GM18868 (cell line): ENCODE results near the gene TBC1D19.
"Not testable (repeated sequence)": the region's sequence is repeated elsewhere in the genome, so short reads cannot be mapped to it uniquely, and the experiment has no call there.

Experiments
- ATAC-seq: cut with Tn5 transposase; IDR thresholded peaks from one replicate; pipeline ENCODE4 v1.9.1; 2021; ENCODE audit warnings: mild to moderate bottlenecking, moderate library complexity; ENCODE audit not compliant: unreplicated experiment

TBC1D19 gene

GRCh38 chr4:26679040-26679695 lies 95.3 kb downstream of the TBC1D19 start:
- not testable (repeated sequence) for ATAC-seq

GRCh38 chr4:26682436-26682835 lies 98.6 kb downstream of the TBC1D19 start:
- no peak for ATAC-seq

GRCh38 chr4:26685250-26685649 lies 101.4 kb downstream of the TBC1D19 start:
- no peak for ATAC-seq

- no peak for ATAC-seq
Measured at GRCh38 chr4:26687728-26688127, 103.8 kb downstream of the TBC1D19 start.

DNA sequence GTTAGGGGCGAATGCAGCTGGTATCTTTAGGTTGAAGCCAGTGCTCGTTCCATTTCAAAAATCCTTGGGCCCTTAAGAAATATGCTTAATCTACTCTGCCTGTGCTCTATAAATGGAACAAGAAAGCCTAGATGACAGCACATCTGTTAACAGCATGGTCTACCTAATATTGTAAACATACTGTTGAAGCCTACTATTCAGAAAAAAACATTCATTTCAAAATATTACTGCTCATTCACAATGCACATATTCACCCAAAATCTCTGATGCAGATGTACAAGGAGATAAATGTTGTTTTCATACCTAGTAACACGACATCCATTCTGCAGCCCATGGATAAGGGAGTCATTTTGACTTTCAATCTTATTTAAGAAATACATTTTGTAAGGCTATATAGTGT lies 106.6 kb downstream of the TBC1D19 start:
- no peak for ATAC-seq

DNA sequence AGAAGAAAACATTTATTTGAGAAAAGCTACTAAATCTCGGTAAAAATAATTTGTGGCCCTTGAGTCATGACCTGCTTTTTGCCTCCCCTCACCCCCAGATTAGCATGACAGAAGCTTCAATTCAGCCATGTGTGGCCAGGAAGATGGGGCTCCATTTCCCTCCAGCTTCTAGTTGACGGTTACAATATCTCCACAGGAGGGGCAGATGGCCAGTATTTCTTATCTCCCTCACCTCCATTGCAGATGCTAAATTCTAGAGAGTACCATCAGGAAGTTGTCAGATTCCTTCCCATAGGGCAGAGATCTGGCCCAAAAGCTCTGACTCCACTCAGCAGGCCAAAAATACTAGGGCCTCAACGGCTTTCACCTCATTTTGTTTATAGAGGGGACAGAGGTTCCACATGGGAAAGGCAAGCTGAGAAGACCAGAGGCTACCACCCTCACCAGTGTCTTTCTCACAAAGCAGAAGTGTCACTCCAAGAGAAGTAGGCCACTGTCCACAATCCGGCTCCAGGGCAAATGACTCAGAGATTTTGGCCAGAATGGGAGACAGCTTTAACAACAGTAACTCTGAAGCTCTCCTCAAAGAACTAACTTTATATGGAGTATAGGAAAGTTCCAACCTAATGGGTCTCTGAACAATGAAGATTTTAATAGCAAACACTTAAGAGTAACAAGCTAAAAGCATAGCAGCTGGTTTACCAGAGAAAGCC lies 108.3 kb downstream of the TBC1D19 start:
- ATAC-seq = no peak

- not testable (repeated sequence) for ATAC-seq
Measured at GRCh38 chr4:26694131-26694530, 110.2 kb downstream of the TBC1D19 start.

- no peak for ATAC-seq
Measured at GRCh38 chr4:26700110-26700509, 116.2 kb downstream of the TBC1D19 start.

DNA sequence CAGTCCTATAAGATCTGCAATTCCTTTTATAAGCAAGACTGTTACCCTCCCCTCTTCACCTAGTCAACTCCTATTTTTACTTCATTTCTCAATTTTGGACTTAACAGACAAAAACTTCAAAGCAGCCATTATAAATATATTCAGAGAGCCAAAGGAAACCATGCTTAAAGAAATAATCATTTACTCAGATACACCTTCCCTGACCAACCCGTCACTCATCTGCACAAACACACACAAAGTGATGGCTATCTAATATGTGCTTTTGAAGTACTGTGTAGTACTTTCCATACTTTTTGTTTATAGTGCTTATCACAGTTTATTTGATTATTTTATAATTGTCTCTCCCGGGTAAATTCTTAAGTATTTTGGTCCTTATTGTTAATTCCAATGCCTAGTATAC lies 117.2 kb downstream of the TBC1D19 start:
- ATAC-seq = no peak

- peak; percentile 46 for ATAC-seq
Measured at GRCh38 chr4:26701786-26702227, 117.9 kb downstream of the TBC1D19 start.

DNA sequence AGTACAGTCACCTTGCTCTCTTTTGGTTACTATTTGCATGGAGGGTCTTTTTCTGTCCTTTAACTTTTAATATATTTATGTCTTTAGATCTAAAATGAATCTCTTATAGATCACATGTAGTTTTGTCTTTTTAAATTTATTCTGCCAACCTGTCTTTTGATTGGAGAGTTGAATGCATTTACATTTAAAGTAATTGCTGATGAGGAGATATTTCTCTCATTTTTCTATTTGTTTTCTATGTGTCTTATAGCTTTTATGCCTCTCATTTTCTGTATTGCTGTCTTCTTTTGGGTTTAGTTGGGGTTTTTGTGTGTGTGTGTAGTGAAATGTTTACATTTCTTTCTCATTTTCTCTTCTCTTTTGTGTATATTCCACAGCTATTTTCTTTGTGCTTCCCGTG lies 123.5 kb downstream of the TBC1D19 start:
- ATAC-seq = no peak

DNA sequence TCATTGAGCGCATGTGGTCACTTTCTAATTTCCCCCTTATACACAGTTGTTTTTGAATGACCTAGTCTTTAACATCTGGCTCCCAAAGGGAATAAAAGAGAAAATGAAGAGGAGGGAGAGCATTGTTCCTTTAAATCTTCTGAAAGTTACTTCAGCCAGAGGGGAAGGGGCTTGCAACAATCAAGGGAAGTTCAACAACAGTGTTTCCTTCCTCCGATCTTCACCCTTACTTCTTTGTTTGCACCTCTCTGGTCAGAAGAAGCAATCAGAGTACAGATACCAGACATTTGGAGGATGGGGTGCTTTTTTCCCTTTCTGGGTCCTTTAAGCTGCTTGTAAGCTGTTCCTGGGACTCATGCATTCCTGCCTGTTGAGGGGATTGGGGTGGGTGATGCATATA lies 125.4 kb downstream of the TBC1D19 start:
- ATAC-seq = no peak

GRCh38 chr4:26713563-26714151 lies 129.8 kb downstream of the TBC1D19 start:
- ATAC-seq = no peak

- peak; percentile 68 for ATAC-seq
Measured at GRCh38 chr4:26715636-26716242, 131.9 kb downstream of the TBC1D19 start.

GRCh38 chr4:26717332-26717731 lies 133.4 kb downstream of the TBC1D19 start:
- ATAC-seq = no peak

GRCh38 chr4:26719954-26720552 lies 136.2 kb downstream of the TBC1D19 start:
- no peak for ATAC-seq

- ATAC-seq = no peak
Measured at GRCh38 chr4:26721685-26722084, 137.8 kb downstream of the TBC1D19 start.

DNA sequence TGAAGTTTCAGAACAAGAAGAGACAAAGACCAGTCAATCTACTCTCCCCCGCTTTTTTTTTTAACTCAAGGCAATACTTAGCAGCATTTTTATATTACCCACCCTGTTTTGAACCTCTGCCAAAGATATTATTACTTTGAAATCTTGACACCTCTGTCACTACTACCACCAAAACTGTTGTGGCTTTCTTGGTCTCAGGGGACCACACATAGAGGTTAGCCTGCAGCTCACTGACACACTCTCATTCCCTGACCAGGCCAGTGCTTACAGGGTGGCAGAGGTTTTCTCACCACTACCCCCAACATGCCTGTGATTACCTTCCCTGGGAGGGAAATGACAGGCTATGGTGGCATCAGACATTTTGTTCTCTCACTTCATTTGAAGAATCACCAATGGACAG lies 139.3 kb downstream of the TBC1D19 start:
- ATAC-seq = peak; percentile 94

DNA sequence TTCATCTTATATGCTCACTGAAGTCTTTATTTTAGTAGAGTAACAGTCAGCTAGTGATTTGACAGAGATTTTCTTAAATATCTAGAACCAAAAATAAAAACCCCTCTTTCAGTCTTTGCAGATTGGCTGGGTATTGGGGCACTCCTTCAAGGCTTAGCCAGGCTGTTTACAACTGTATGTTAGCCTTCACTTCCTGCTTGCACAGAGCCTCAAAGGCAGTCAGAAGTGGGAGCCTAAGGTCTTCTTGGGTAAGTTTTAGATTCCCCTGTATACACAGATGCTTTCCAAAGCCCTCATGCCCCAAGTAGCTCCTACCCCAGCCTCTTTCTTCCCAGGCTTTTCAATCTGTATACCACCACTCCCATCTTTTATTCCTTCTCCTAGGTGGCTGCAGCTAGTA lies 140.7 kb downstream of the TBC1D19 start:
- ATAC-seq = no peak

GRCh38 chr4:26726655-26727387 lies 142.9 kb downstream of the TBC1D19 start:
- no peak for ATAC-seq

DNA sequence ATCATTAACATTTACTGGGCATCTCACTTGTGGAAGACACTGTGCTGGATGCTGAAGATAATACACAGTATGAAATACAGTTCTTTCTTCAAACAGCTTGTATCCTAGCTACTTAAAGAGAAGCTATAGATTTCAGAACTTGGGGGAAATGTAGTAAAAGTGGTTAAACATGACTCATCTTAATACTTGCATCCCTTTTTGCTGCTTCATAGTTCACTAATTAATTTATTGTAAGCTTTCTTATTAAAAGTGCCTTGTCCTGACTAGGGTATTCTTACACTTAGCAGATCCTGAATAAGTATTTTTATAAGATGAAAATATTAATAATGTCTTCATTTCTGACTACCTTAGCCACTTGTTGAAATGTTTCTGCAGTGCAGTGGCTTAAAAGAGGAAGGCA lies 144.0 kb downstream of the TBC1D19 start:
- ATAC-seq = no peak
